GM10847 (cell line): ENCODE measurements around the gene FIGLA.

Experiments
- POLR2A ChIP-seq: IDR thresholded peaks from 2 replicates; pipeline ENCODE4 v1.6.1; 2011; ENCODE audit not compliant: insufficient read length; ENCODE audit errors: extremely low read depth

FIGLA gene

DNA sequence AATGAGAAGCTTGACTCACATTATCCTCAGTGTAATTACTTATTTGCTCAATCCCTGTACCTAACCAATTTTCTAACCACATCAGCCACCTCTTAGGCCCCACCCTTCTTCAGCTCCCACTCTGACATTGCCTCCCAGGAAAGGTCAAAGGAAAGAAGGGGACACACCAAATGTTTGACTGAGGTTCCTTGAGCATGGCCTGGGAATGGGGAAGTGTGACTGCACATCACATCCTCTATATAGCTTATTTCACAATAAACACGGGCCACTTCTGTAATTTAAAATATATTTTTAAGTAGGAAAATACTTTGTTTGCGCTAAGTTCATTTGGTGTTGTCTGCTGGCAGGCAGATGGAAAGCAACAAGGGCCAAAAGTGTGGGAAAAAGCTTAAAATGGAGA, 3.0 kb upstream of the FIGLA start:
- no peak for TF ChIP-seq POLR2A

GRCh38 chr2:70789304-70790135, 923 bp downstream of the FIGLA start:
- TF ChIP-seq POLR2A, result no peak

GRCh38 chr2:70785137-70785911, 5.1 kb downstream of the FIGLA start:
- TF ChIP-seq POLR2A, result no peak

- no peak for TF ChIP-seq POLR2A
These were observed 6.1 kb downstream of the FIGLA start for GRCh38 chr2:70784320-70784719.

DNA sequence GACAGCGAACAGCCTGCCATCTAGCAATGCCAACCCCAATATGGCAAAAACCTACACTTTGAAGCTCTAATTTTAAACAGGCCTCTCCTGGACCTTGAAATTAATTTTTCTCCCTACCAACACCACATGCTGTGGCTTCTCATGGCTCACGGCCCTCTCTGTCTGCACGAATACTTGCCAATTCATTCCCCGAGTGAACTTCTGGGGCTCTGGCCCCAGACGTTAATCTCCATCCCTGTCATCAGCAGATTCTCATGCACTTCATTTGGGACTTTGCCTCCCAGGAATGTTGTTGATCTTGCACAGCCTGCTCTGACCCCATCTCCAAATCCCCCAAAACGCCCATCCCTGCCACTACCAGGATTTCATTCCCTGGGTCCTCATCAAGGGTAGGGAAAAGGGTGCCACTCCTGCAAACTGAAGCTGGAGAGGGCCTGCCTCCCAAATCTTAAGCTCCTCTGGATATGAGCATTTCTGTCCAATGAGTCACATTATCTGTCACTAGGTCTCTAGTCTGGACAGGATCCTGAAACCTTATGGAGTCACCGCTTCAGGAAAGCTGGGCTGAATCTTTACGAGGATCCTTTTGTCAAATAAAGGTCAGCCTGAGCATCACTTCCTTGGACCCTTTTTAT, 10.4 kb downstream of the FIGLA start:
- TF ChIP-seq POLR2A, result no peak

DNA sequence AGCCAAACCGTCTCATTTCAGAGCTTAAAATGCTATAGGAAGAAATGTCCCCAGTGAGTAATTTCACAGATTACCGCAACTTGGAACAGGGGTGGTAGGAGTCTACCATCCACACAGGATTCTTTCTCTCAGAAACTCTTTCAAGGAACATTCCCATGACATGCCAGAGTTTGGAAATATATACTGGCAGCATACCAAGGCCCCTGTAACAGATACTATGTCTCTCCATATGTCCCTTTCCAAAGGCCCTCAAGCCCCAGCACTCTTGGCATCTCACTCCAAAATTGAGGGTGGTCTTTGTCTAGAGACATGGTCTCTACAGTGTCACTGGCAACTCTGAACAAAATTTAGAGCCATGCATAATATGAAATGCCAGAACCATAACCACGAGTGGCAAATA, 11.0 kb downstream of the FIGLA start:
- TF ChIP-seq POLR2A, result no peak

- TF ChIP-seq POLR2A, result no peak
These were observed 11.8 kb downstream of the FIGLA start for GRCh38 chr2:70778676-70779075.

GRCh38 chr2:70777450-70777849, 13.0 kb downstream of the FIGLA start:
- no peak for TF ChIP-seq POLR2A

DNA sequence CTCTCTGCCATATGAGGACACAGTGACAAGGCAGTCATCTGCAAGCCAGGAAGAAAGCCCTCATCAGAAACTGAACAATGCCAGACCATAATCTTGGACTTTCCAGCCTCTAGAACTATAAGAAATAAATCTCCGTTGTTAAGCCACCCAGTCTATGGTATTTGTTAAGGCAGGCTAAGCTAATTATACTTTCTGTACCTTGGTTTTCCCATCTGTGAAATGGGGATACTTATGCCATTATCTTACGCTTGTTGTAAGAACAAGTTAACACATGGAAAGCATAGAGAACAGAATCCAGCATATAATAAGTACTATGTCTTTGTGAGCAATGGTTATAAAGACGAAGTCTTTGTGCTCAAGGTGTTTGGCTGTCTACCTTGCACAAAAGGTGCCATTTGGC, 14.2 kb downstream of the FIGLA start:
- no peak for TF ChIP-seq POLR2A

GRCh38 chr2:70775141-70775540, 15.3 kb downstream of the FIGLA start:
- no peak for TF ChIP-seq POLR2A

DNA sequence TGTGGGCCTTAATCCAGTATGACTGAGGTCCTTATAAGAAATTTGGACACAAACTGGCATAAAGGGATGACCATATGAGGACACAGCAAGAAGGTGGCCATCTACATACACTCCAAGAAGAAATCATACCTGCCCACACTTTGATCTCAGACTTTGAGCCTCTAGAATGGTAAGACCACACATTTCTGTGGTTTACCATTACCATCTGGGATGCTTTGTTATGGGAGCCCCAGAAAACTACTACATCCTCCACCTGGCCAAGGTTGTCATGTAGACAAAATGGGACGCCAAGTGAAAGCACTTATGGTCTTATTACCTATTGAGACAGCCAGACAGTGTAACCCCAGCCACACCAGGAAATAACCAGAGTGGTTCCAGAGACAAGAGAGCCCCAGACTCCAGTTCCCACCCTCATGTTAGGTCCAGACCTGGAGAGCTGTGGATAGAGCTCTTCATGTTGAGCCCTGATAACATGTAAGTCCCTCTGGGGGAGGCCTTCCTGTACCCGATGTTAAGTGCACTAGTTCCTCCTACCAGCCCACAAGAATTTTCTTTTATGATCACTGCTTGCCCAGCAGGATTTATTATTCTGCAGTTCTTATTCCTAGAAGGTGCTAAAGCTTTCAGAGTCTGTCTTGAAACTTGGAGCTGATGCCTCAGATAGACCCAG, 17.8 kb downstream of the FIGLA start:
- no peak for TF ChIP-seq POLR2A

- TF ChIP-seq POLR2A, result no peak
These were observed 19.0 kb downstream of the FIGLA start for GRCh38 chr2:70771446-70771845.

DNA sequence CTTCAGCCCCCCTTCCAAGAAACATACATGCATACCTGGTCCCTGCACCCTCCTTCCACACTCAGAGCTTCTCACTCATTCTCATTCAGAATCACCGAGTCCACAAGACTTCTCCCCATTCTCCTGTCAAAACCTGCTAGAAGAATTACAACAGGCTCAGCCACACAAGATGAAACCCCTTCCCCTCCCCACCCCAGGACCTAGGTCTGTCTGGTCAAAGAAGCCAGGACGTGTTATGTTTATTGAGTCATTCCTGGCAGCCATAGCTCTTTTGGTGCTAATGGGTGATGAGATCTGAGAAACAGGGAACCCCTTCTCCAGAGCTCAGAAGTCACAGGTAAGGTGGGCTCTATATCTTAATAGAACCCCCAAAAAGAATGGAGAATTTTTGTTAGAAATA, 21.0 kb downstream of the FIGLA start:
- TF ChIP-seq POLR2A, result no peak

- TF ChIP-seq POLR2A, result no peak
These were observed 21.8 kb downstream of the FIGLA start for GRCh38 chr2:70768590-70769085.
